ENCODE results near the gene FSD1L. TPM values are rescaled to one million over a fixed set of nuclear protein-coding genes. Genes with fewer than 3 reads are reported as not detected.

The FSD1L gene
- total RNA-seq, 1 donor, result 7.0 TPM

DNA sequence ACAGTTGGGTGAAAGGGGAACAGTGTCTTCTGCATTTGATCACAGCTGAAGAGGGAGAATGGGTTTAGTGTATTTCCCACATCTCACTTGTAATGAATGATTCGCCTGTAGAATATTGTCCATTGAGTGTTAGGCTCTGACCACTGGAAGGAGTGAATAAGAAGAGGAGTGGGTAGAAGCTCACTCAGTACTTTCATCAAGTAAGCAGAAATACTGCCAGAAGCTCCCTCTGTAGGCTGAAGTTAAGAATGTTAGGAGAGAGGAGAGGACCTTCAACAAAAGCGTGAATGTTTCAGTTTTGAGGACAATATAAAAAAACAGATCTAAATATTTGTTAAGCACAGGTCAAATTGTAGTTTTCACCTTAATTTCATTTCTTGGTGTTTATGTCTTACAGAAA is 27.5 kb downstream of the FSD1L start:
- TF ChIP-seq, protein P1, sequence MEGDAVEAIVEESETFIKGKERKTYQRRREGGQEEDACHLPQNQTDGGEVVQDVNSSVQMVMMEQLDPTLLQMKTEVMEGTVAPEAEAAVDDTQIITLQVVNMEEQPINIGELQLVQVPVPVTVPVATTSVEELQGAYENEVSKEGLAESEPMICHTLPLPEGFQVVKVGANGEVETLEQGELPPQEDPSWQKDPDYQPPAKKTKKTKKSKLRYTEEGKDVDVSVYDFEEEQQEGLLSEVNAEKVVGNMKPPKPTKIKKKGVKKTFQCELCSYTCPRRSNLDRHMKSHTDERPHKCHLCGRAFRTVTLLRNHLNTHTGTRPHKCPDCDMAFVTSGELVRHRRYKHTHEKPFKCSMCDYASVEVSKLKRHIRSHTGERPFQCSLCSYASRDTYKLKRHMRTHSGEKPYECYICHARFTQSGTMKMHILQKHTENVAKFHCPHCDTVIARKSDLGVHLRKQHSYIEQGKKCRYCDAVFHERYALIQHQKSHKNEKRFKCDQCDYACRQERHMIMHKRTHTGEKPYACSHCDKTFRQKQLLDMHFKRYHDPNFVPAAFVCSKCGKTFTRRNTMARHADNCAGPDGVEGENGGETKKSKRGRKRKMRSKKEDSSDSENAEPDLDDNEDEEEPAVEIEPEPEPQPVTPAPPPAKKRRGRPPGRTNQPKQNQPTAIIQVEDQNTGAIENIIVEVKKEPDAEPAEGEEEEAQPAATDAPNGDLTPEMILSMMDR (IDR thresholded peaks at IDR 0.05; ENCODE audit: insufficient read depth, low read length), result peak; percentile 56
- H3K4me3 ChIP-seq (ENCODE audit: low read depth, low read length), result no peak overlapping the region
- peak; percentile 42 for DNase-seq (ENCODE audit: low read depth)

DNA sequence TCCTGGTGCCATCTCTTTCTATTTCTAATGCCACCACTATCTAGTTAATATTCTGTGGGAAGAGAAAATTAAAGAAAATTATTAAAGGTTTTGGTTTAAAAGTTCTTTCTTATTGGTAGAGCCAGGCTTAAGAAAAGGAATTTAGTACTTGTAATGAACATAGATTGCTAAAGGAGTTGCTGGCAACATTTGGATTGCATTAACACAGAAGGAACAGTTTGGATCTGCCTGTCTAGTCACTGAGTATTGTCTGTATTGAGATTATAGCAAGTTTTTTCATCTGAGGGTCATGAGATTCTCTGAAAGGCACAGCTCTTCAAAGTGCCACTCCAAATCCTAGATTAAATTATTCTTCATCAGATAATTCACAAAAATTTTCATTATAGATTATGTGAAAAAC is 32.0 kb downstream of the FSD1L start:
- TF ChIP-seq, protein P1 (IDR thresholded peaks at IDR 0.05; ENCODE audit: insufficient read depth, low read length), result no peak
- no peak overlapping the region for H3K4me3 ChIP-seq (ENCODE audit: low read depth, low read length)
- no peak for DNase-seq (ENCODE audit: low read depth)

DNA sequence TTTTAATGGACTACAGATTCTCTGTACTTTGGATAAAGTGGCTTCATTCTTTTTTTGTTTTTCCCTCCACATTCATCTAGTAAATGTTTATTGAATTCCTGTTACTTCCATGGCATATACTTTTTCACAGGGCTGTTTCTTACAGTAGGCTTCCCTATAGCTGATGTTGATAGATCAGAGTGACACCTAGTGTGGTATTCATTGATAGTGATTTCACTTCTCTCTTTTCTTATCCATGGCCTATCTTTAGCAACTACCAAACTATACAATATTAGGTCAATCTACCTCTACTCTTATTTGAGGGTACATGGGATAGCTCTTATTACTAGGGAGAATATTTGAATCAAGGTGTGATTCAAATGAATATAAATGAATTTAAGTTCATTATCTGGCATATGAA is 35.8 kb downstream of the FSD1L start:
- no peak overlapping the region for H3K4me3 ChIP-seq (ENCODE audit: low read depth, low read length)
- no peak for DNase-seq (ENCODE audit: low read depth)
- TF ChIP-seq, protein P1 (IDR thresholded peaks at IDR 0.05; ENCODE audit: insufficient read depth, low read length), result no peak

DNA sequence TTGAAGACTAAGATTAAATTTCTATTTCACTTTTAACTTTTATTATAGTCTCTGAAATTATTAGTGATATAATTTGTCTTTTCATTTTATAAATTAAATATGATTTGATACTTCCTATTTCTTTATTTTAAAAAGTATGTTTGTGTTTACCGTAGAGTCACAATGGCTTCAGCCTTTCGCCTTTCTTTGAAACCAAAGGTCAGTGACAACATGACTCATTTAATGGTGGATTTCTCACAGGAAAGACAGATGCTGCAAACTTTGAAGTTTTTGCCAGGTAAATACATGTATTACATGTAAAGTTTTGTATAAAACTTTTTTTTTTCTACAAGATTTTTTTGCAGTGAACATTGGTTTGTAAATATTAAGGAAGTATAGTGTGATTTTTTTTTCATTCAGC is 36.4 kb downstream of the FSD1L start:
- TF ChIP-seq, protein P1 (IDR thresholded peaks at IDR 0.05; ENCODE audit: insufficient read depth, low read length), result no peak
- DNase-seq (ENCODE audit: low read depth), result no peak
- H3K4me3 ChIP-seq (ENCODE audit: low read depth, low read length), result no peak overlapping the region

DNA sequence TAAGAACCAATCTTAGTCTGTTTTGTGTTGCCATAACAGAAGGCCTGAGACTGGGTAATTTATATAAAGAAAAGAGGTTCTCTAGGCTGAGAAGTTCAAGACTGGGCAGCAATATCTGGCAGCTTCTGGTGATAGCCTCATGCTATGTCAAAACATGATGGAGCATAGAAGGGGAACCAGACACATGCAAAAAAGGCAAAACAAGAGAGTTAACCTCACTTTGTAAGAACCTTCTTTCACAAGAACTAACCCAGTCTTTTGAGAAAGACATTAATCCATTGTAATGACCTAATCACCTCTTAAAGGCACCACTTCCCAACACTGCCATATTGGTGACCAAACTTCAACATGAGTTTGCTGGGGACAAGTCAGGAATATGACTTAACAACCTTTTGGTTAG is 37.3 kb downstream of the FSD1L start:
- TF ChIP-seq, protein P1 (IDR thresholded peaks at IDR 0.05; ENCODE audit: insufficient read depth, low read length), result no peak
- H3K4me3 ChIP-seq (ENCODE audit: low read depth, low read length), result no peak overlapping the region
- DNase-seq (ENCODE audit: low read depth), result no peak

DNA sequence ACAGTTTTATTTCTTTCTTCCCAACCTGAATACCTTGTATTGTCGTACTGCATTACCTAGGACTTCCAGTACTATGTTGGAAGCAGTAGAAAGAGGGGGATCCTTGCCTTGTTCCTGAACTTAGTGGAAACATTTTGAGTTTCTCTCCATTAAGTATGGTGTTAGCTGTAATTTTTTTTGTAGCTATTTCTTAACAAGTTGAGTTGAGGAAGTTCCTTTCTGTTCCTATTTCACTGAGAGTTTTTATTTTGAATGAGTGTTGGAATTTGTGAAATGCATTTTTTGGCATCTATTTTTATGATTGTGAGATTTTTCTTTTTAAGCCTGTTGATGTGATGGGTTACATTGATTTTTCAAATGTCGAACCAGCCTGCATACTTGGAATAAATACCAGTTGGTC is 49.0 kb downstream of the FSD1L start:
- no peak overlapping the region for H3K4me3 ChIP-seq (ENCODE audit: low read depth, low read length)
- TF ChIP-seq, protein P1 (IDR thresholded peaks at IDR 0.05; ENCODE audit: insufficient read depth, low read length), result no peak
- DNase-seq (ENCODE audit: low read depth), result no peak

DNA sequence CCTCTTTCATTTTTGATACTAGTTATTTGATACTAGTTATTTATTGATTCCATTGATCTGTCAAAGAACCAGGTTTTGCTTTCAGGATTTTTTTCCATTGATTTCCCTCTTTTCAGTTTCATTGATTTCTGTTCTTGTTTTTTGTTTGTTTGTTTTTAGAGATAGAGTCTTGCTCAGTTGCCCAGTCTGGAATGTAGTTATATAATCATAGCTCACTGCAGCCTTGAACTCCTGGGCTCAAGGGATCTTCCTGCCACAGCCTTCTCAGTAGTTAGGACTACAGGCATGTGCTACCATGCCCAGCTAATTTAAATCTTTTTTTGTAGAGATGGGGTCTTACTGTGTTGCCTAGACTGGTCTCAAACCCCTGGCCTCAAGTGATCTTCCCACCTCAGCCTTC is 49.9 kb downstream of the FSD1L start:
- DNase-seq (ENCODE audit: low read depth), result no peak
- TF ChIP-seq, protein P1 (IDR thresholded peaks at IDR 0.05; ENCODE audit: insufficient read depth, low read length), result no peak
- no peak overlapping the region for H3K4me3 ChIP-seq (ENCODE audit: low read depth, low read length)

All from fibroblast of the aortic adventitia (primary cell).